LNCaP clone FGC (cell line): ENCODE data around the gene RNF166.
A peak's percentile ranks its signal among the peaks of the same experiment; 100 is the strongest.

ENCODE experiments used
- DNase-seq: peaks from one replicate; pipeline ENCODE4 v3.0.0-alpha.2; 2011; ENCODE audit warnings: low read depth
- H3K4me3 ChIP-seq: 2 replicates; pipeline ENCODE4 v1.5.1; 2011; ENCODE audit warnings: mild to moderate bottlenecking, low read depth, low read length, control low read depth
- TF ChIP-seq, protein P1 (sequence below): IDR thresholded peaks from 2 replicates; pipeline ENCODE4 v1.5.1; 2012; ENCODE audit warnings: mild to moderate bottlenecking; ENCODE audit not compliant: control insufficient read depth, insufficient read depth; ENCODE audit errors: extremely low read depth

The RNF166 gene

DNA sequence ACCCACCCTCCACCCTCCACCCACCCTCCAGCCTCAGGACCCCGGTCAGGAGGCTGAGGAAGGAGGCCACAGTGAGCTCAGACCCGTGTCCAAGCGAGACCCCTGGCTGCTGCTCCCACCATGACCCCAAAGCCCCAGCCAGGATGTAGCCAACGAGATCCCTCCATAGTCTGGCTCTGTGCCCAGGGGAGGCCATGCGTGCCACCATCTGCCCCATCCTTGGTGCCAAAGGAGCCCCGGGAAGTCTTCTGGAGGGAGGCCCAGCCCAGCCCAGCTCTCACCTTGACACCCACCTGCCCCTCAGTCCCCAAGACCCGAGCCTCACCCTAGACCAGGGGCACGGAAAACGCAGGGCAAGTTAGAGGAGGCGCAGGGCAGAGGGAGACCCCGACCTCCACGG lies 44.6 kb upstream of the RNF166 start:
- DNase-seq: no peak
- no peak overlapping the region for H3K4me3 ChIP-seq
- TF ChIP-seq, protein P1, sequence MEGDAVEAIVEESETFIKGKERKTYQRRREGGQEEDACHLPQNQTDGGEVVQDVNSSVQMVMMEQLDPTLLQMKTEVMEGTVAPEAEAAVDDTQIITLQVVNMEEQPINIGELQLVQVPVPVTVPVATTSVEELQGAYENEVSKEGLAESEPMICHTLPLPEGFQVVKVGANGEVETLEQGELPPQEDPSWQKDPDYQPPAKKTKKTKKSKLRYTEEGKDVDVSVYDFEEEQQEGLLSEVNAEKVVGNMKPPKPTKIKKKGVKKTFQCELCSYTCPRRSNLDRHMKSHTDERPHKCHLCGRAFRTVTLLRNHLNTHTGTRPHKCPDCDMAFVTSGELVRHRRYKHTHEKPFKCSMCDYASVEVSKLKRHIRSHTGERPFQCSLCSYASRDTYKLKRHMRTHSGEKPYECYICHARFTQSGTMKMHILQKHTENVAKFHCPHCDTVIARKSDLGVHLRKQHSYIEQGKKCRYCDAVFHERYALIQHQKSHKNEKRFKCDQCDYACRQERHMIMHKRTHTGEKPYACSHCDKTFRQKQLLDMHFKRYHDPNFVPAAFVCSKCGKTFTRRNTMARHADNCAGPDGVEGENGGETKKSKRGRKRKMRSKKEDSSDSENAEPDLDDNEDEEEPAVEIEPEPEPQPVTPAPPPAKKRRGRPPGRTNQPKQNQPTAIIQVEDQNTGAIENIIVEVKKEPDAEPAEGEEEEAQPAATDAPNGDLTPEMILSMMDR: no peak

DNA sequence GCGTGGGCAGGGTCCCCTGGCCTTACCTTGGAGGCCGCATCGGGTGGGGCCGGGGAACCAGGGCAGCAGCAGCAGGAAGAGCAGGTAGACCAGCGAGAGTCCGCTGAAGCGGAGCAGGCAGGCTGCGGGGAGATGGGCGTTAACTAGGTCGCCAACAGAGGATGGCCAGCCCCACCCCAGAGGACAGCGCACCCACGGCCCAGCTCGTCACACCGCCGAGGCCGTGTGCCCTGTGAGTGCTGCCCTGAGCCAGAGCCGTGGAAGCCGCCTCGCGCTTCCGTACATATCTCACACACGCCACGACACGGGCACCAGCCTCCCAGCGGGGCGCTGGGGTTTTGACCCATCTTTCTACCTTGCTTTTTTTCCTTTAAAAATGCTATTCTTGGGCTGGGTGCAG lies 43.1 kb upstream of the RNF166 start:
- DNase-seq: no peak
- TF ChIP-seq, protein P1: no peak
- no peak overlapping the region for H3K4me3 ChIP-seq

DNA sequence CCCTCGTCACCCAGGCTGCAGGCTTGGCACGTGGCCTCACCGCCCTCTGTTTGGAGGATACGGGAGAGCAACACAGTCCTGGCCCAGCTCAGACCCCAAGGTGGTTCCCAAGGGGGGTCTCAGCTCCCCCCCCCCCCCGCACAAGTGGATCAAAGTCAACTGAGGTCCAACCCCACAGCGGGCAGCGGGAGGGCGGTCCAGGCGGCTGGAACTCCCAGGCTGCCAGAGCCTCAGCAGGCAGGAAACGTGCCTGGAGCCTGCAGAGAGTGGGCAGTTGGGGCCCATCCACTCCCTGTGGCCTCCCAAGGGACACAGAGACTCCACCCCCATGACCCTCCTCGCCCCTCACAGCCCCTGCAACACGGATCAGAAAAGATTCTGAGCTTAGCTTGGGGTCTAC lies 42.2 kb upstream of the RNF166 start:
- H3K4me3 ChIP-seq: no peak overlapping the region
- no peak for DNase-seq
- TF ChIP-seq, protein P1: no peak

DNA sequence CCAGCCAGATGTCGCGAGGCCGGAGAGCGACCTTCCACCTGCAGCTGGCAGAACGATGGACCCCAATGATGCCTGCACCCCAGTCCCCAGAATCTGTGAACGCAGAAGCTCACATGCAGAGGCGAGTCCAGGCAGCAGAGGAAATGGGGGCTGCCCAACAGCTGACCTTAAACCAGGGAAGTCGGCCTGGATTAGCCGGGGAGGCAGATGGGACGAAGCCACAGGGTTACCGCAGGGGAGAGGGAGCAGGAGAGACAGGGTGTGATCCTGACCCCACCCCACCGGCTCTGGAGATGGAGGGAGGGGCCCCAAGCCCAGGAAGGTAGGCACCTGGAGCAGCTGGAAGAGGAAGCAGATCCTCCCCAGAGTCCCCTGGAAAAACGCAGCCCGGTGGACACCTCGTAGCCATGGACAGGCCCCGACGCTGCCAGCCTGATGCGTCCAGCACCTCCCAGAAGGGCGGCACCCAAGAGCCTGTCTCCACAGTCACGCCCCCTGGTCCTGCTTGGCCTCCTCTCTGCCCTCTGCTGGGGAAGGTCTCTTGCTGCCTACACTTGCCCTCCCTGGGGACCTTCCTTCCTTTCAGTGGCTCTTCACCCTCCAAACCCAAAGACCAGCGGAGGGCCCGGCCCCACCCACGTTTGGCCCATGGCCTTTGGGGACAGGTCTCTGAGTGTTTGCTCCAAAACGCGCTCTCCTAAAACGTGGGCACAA lies 41.5 kb upstream of the RNF166 start:
- DNase-seq: no peak
- H3K4me3 ChIP-seq: no peak overlapping the region
- TF ChIP-seq, protein P1: peak; percentile 50

DNA sequence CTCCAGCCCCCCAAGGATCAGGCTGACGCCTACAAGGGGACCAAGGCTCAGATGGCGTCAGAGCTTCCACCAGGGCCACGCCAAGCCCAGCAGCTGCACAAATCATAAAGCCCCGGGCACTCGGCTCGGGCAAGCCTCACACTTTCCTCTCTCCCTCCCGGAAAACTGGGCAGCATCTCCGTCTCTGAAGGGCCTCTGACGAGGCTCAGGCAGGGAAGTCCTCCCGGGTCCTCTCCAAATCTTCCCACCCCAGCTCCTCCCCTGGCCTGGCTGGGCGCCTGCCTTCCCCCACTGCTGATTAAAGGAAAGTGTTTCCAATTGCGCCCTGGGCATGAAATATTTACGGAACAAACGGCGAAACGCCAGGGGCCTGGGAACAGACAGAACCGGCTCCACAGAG lies 40.3 kb upstream of the RNF166 start:
- H3K4me3 ChIP-seq: no peak overlapping the region
- DNase-seq: no peak
- TF ChIP-seq, protein P1: no peak

DNA sequence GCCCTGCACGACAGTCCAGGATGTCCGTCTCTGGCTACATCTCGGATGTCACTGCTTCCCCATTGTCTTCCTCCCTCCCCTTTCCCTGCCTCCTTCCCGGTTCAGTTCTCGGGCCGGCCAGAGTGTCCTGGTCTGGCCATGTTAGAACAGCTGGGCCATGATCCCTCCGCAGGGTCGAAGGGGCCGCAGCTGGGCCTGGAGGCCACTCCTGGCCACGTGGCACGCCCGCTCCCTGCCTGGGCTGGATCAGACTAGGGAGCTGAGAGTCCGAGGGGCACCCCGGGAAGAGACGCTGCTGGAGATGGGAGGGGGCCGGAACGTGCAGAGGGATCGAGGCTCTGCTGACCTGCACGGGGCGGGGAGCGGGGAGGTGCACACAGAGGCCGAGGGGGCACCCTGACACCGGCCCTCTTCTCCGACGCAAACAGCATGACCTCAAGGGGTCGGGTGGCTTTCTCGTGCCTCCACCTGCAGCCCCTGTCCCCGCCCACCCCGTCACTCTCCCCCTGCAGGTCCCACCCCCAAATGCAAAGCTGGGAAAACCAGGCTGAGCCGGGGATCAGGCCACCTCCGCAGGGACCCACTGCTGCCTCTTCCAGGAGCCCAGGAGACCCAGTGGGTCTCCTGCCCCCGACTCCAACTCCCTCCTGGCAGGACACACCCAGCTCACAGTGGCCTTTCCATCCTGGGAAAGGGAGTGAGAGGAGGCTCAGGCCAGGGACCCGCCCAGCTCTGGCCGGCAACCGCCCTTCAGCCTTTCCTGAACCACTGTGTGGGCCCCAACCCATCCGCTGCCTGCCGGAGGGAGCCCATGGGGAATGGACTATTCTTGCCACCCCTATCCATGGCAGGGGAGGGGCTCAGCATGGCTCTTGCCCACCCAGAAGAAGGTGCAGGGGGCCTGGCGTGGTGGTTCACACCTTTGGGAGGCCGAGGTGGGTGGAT lies 38.6 kb upstream of the RNF166 start:
- DNase-seq: no peak
- H3K4me3 ChIP-seq: no peak overlapping the region
- TF ChIP-seq, protein P1: no peak
